PC-3 (cell line): ENCODE results near the gene KDM3B. TPM values are rescaled to one million over a fixed set of nuclear protein-coding genes. Genes with fewer than 3 reads are reported as not detected.

Source experiments
- ATAC-seq: fragments of 200-7000 bp; cut with Tn5 transposase; 2 replicates; pipeline ENCODE4 v1.9.1; 2020; ENCODE audit warnings: mild to moderate bottlenecking, moderate library complexity
- BruUV-seq: library from RNA; stranded (reverse); fragments of 400-500 nt; replicated peaks from 2 replicates; lab custom pipeline; 2021; lab: Mats Ljungman, UMichigan
- CTCF ChIA-PET: fragments of 300-600 bp; sonication (Branson Sonifier 250); formaldehyde crosslinking; loops from one replicate; lab custom pipeline; 2022; ENCODE audit warnings: antibody characterized with exemption; lab: Charles Lee
- POLR2A ChIA-PET: fragments of 300-600 bp; sonication (Branson Sonifier 250); formaldehyde crosslinking; loops from one replicate; lab custom pipeline; 2022; ENCODE audit warnings: antibody characterized with exemption; ENCODE audit not compliant: unreplicated experiment; lab: Charles Lee
- DNase-seq: peaks from one replicate; pipeline ENCODE4 v3.0.0-alpha.2; 2015
- H2AFZ ChIP-seq: fragments of 300-600 bp; sonication (generic); 2 replicates; pipeline ENCODE4 v1.6.0; 2016; ENCODE audit warnings: antibody characterized with exemption, low read length
- H3F3A ChIP-seq: fragments of 300-600 bp; sonication (generic); one replicate; pipeline ENCODE4 v1.6.0; 2017; ENCODE audit warnings: antibody characterized with exemption, low read length, control low read depth, mild to moderate bottlenecking; ENCODE audit not compliant: unreplicated experiment
- H3K27ac ChIP-seq: fragments of 300-600 bp; sonication (generic); 2 replicates; pipeline ENCODE4 v1.5.1; 2016; ENCODE audit warnings: mild to moderate bottlenecking, low read length
- H3K27me3 ChIP-seq: fragments of 300-600 bp; sonication (generic); 2 replicates; pipeline ENCODE4 v1.6.1; 2016; ENCODE audit warnings: low read length, mixed read lengths
- H3K36me3 ChIP-seq: fragments of 300-600 bp; sonication (generic); 2 replicates; pipeline ENCODE4 v1.6.1; 2016; ENCODE audit warnings: low read depth, mixed run types, low read length, mixed read lengths
- H3K4me1 ChIP-seq: fragments of 300-600 bp; sonication (generic); 2 replicates; pipeline ENCODE4 v1.5.1; 2016; ENCODE audit warnings: low read length; ENCODE audit not compliant: insufficient read depth
- H3K4me2 ChIP-seq: fragments of 300-600 bp; sonication (generic); 2 replicates; pipeline ENCODE4 v1.6.0; 2016; ENCODE audit warnings: low read length
- H3K4me3 ChIP-seq: fragments of 300-600 bp; sonication (generic); 2 replicates; pipeline ENCODE4 v1.5.1; 2016; ENCODE audit warnings: mild to moderate bottlenecking, low read length, mixed read lengths
- H3K79me2 ChIP-seq: fragments of 300-600 bp; sonication (generic); 2 replicates; pipeline ENCODE4 v1.6.1; 2017; ENCODE audit warnings: low read length, mixed read lengths
- H3K9ac ChIP-seq: fragments of 300-600 bp; sonication (generic); 2 replicates; pipeline ENCODE4 v1.6.0; 2016; ENCODE audit warnings: mild to moderate bottlenecking, low read length
- H3K9me2 ChIP-seq: fragments of 300-600 bp; sonication (generic); replicated peaks from 2 replicates; pipeline ENCODE4 v1.6.1; 2016; ENCODE audit warnings: mixed run types, low read length, mixed read lengths
- H3K9me3 ChIP-seq: fragments of 300-600 bp; sonication (generic); 2 replicates; pipeline ENCODE4 v1.6.1; 2016; ENCODE audit warnings: low read length, mixed read lengths
- H4K20me1 ChIP-seq: fragments of 300-600 bp; sonication (generic); 2 replicates; pipeline ENCODE4 v1.6.1; 2016; ENCODE audit warnings: low read length, mixed read lengths
- EZH2 ChIP-seq: fragments of 300-600 bp; sonication (generic); IDR thresholded peaks from one replicate; pipeline ENCODE4 v1.6.1; 2017; ENCODE audit warnings: antibody characterized with exemption, mild to moderate bottlenecking, low read length; ENCODE audit not compliant: unreplicated experiment
- EZH2phosphoT487 ChIP-seq: fragments of 300-600 bp; sonication (generic); IDR thresholded peaks from 2 replicates; pipeline ENCODE4 v1.6.1; 2018; ENCODE audit warnings: mild to moderate bottlenecking, antibody characterized with exemption, low read length, borderline replicate concordance
- intact Hi-C: fragments of 100-400 bp; cut with micrococcal nuclease; formaldehyde crosslinking; loops from 2 replicates; pipeline ENCODE4 v1.9.0; 2023
- total RNA-seq: library from RNA; depleted of rRNA; stranded (reverse); fragments of >200 nt; gene quantifications from 2 replicates; pipeline ENCODE4 v1.2.3, GENCODE V29; 2014
- TF ChIP-seq, protein P1 (sequence below): fragments of 300-600 bp; sonication (generic); conservative IDR thresholded peaks from 2 replicates; pipeline ENCODE4 v1.5.1; 2017; ENCODE audit warnings: antibody characterized with exemption, low read depth, mild to moderate bottlenecking, low read length

KDM3B gene
- total RNA-seq, 1 experiment from 2014 or later: 21.7 TPM

DNA sequence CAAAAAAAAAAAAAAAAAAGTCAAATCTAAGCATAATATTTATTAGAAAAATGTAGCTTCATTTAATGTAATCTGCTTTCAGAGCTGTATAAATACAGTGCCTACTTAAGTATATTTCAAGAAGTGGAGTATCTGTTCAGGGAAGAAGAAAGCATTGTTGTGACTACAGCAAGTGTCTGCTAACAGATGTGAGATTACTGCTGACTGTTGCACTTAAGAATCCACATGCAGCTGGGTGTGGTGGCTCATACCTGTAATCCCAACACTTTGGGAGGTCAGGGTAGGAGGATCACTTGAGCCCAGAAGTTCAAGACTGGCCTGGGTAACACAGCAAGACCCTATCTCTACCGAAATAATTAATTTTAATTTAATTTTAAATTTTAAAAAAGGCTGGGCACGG, 19.0 kb downstream of the KDM3B start:
- Histone ChIP-seq H3K9ac (no peak overlapping the region), H3K4me2 (no peak overlapping the region), H4K20me1 (no peaks in the 10 kb centered on the region), H3K9me3 (no peaks in the 10 kb centered on the region), H3K4me3 (no peak overlapping the region), H3K4me1 (no peaks in the 10 kb centered on the region), H3K79me2 (peaks cover 55% of the 10 kb centered on the region), H3K9me2 (no peaks in the 10 kb centered on the region), H3K27me3 (no peaks in the 10 kb centered on the region), H2AFZ (no peak overlapping the region), H3K36me3 (no peaks in the 10 kb centered on the region), H3K27ac (no peak overlapping the region), H3F3A (no peaks in the 10 kb centered on the region)
- intact Hi-C loops: no loop called here
- DNase-seq (no peak), ATAC-seq (no peak)
- POLR2A ChIA-PET: no interaction called here
- CTCF ChIA-PET: interaction anchor here (0.6 kb wide), 1 partner anchor 34 kb away, joined by 7 read pairs; the partner anchor contains the start of gene FAM53C
- no TSS peak for BruUV-seq
- TF ChIP-seq EZH2: no peak

DNA sequence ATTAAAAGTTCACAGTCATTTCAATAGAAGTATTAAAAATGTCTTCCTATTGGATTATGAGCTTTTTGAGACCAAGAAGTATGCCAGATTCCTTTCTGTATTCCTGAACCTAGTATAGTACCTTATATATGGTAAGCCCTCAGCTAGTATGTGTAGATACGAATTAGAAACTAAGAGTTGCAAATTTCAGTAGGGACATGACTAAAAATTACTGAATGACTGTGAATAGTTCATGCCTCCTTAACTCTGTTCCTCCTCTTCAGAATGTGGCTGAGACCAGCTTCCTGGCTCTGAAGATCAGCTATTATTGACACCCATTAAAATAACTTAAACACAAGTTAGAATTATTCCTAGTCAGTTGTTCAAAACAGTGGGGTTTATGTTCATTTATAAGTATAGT, 19.7 kb downstream of the KDM3B start:
- DNase-seq (no peak), ATAC-seq (no peak)
- Histone ChIP-seq H3F3A (no peaks in the 10 kb centered on the region), H3K9me3 (no peaks in the 10 kb centered on the region), H3K9me2 (no peaks in the 10 kb centered on the region), H3K36me3 (peaks cover 6% of the 10 kb centered on the region; the same call in 1 of the 2 replicates), H3K4me2 (no peak overlapping the region), H3K9ac (no peak overlapping the region), H2AFZ (no peak overlapping the region), H3K4me1 (no peaks in the 10 kb centered on the region), H4K20me1 (no peaks in the 10 kb centered on the region), H3K4me3 (no peak overlapping the region), H3K27me3 (no peaks in the 10 kb centered on the region), H3K79me2 (peaks cover 48% of the 10 kb centered on the region), H3K27ac (no peak overlapping the region)
- ChIA-PET CTCF (no interaction called here), POLR2A (no interaction called here)
- TF ChIP-seq EZH2phosphoT487 (no peak), EZH2 (no peak)
- TF ChIP-seq, protein P1, sequence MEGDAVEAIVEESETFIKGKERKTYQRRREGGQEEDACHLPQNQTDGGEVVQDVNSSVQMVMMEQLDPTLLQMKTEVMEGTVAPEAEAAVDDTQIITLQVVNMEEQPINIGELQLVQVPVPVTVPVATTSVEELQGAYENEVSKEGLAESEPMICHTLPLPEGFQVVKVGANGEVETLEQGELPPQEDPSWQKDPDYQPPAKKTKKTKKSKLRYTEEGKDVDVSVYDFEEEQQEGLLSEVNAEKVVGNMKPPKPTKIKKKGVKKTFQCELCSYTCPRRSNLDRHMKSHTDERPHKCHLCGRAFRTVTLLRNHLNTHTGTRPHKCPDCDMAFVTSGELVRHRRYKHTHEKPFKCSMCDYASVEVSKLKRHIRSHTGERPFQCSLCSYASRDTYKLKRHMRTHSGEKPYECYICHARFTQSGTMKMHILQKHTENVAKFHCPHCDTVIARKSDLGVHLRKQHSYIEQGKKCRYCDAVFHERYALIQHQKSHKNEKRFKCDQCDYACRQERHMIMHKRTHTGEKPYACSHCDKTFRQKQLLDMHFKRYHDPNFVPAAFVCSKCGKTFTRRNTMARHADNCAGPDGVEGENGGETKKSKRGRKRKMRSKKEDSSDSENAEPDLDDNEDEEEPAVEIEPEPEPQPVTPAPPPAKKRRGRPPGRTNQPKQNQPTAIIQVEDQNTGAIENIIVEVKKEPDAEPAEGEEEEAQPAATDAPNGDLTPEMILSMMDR: no peak
- no TSS peak for BruUV-seq
- intact Hi-C loops: no loop called here

DNA sequence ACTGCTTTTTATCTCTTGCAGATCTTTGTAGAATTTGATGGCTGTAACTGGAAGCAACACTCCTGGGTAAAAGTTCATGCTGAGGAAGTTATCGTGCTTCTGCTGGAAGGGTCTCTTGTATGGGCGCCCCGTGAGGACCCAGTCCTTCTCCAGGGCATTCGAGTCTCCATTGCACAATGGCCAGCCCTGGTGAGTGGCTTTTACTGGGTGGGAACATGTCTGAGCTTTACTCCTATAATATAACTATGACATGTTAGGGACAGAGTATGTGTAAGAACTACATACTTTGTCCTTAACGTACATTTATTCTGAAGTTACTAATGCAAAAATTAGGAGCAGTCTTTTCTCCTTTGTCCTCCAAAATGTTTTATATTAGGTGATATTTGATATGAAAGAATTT, 20.2 kb downstream of the KDM3B start:
- Histone ChIP-seq H3K4me3 (no peak overlapping the region), H3K36me3 (peaks cover 10% of the 10 kb centered on the region; the same call in 1 of the 2 replicates), H3K27ac (no peak overlapping the region), H2AFZ (no peak overlapping the region), H3K9ac (no peak overlapping the region), H3K4me2 (no peak overlapping the region), H3K9me3 (no peaks in the 10 kb centered on the region), H3K9me2 (no peaks in the 10 kb centered on the region), H3K79me2 (peaks cover 44% of the 10 kb centered on the region), H3K27me3 (no peaks in the 10 kb centered on the region), H3F3A (no peaks in the 10 kb centered on the region), H3K4me1 (no peaks in the 10 kb centered on the region), H4K20me1 (no peaks in the 10 kb centered on the region)
- CTCF ChIA-PET: no interaction called here
- ATAC-seq (no peak), DNase-seq (no peak)
- POLR2A ChIA-PET: no interaction called here
- BruUV-seq: no TSS peak
- intact Hi-C loops: no loop called here
- TF ChIP-seq EZH2 (no peak), EZH2phosphoT487 (no peak)
- TF ChIP-seq, protein P1: no peak
